ENCODE results near the gene EPHA7.

GRCh38 chr6:93373445-93373844 lies 45.9 kb downstream of the EPHA7 start:
- TF ChIP-seq ZNF426 (tag by site-specific recombination; IDR thresholded peaks at IDR 0.05) (no peak), ZBTB1 (tag by site-specific recombination; IDR thresholded peaks at IDR 0.05) (no peak), ZNF214 (tag by site-specific recombination; IDR thresholded peaks at IDR 0.05; ENCODE audit: borderline replicate concordance) (no peak), TRIM28 (IDR thresholded peaks at IDR 0.05; ENCODE audit: borderline replicate concordance, low read length) (no peak), CTCF (tag by site-specific recombination; IDR thresholded peaks at IDR 0.05) (no peak), SP2 (tag by site-specific recombination; IDR thresholded peaks at IDR 0.05) (no peak), ZNF148 (tag by site-specific recombination; IDR thresholded peaks at IDR 0.05; ENCODE audit: borderline replicate concordance) (no peak), ZBTB11 (tag by site-specific recombination; conservative IDR thresholded peaks at IDR 0.05; ENCODE audit: low read depth) (no peak), ZNF324 (tag by site-specific recombination; IDR thresholded peaks at IDR 0.05) (no peak)
